ENCODE data around the gene LYPD4. TPM values are rescaled to one million over a fixed set of nuclear protein-coding genes. Genes with fewer than 3 reads are reported as not detected.

LYPD4 gene, protein sequence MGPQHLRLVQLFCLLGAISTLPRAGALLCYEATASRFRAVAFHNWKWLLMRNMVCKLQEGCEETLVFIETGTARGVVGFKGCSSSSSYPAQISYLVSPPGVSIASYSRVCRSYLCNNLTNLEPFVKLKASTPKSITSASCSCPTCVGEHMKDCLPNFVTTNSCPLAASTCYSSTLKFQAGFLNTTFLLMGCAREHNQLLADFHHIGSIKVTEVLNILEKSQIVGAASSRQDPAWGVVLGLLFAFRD
- not detected in 2 replicates for total RNA-seq

DNA sequence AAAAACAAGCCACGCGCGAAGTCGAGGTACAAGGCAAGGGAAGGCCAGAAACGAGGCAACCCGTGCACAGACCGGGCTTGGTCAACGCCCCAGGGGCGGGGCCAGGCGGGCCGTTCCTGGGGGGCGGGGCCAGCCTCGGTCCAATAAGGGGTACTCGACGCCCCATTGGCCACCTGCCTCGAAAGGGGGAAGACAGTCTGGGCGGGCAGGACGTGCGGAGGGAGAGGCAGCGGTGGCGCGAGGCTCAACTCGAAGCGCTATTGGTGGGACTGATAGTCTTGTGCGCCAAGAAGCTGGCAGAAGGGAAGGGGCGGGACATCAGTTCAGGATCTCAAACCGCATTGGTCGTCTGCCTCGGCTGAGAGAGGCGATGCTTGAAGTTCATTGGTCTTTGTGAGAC is at the start of gene LYPD4:
LYPD4 (minus strand) TSS at position 83 of the 400 bp plus-strand sequence. CDS start 5,398 bp downstream, outside the sequence.

DNA sequence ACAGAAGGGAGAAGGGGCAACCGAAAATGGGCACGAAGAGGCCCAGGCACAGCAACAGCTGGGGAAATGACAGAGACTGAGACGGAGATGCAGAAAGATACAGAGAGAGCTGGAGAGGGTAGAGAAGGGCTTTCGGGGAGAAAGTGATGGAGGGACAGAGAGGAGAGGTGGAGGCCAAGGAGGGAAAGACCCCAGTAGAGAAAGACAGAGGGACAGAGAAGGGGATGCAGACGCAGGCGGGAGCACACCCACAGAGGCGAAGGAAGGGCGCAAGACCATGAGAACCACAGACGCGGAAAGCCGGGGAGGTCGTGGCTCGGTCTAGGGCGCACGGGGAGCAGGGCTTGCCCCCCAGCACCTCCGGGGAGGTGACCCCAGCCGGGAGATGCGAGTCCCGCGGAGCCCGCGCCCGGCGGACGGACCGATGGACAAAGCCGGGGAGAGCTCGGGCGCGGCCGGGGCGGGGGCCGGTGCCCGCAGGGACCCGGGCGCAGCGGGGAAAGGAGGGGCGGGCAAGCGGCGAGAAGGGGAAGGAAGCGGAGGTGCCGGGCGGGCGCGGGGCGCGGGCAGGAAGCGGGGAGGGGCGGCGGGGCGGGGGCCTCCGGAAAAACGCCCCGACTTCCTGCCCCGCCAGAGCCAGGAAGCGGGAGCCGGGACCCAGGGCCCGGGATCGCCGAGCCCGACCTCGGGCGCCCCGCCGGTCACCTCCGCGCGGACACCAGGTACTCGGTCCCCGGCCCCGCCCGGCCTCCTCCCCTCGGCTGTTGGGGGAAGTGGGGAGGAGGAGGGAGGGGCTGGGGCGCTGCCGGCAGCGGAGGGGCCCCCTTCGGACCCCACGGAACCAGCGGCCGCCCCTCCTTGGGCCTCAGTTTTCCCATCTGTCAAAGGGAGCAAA is 38.3 kb upstream of the LYPD4 start, which contains the start of gene ARHGEF1:
ARHGEF1 (plus strand) TSS at position 617 of the 895 bp plus-strand sequence. CDS start 4,899 bp downstream, outside the sequence.

DNA sequence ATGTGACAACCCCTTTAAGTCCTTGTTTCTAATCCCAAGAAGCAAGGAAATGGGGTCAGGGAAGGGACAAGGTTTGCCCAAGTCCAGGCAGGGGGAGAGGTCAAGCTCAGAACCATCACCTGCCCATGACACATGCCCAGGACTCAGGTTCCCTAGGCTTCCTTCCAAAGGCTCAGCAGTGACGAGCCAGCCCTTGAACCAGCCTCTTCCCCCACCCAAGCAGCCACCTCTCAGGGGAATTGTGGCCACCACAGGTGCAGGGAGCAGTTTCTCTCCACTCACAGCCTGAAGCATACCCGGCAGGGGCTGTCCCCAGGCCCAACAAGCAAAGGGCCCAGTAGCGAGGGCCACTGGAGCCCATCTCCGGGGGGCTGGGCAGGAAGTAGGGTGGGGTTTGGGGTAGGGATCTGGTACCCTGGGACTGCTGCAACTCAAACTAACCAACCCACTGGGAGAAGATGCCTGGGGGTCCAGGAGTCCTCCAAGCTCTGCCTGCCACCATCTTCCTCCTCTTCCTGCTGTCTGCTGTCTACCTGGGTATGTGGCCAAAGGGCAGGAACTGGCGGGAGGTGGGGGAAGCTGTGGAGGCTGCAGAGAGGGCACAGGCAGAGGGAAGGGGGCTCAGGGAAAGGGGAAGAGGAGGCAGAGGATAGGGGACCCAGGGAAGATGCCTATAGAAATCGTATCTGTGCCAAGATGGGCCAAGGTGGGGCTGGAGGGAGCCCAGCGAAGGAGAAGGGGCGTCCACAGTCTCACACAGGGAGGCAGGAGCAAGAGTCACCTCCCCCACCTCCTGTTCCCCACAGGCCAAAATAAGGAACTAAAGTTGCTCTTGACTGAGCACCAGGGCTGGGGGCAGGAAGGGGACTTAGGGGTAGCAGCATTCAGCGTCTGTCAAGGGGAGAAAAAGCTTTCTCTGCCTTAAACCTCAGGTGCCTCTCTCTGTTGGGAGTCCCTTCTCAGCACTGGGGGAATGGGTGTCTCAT is 32.7 kb upstream of the LYPD4 start, which contains the start of gene CD79A:
CD79A (plus strand) TSS at position 433 of the 986 bp plus-strand sequence; CDS start at position 459, 26 bp downstream.

DNA sequence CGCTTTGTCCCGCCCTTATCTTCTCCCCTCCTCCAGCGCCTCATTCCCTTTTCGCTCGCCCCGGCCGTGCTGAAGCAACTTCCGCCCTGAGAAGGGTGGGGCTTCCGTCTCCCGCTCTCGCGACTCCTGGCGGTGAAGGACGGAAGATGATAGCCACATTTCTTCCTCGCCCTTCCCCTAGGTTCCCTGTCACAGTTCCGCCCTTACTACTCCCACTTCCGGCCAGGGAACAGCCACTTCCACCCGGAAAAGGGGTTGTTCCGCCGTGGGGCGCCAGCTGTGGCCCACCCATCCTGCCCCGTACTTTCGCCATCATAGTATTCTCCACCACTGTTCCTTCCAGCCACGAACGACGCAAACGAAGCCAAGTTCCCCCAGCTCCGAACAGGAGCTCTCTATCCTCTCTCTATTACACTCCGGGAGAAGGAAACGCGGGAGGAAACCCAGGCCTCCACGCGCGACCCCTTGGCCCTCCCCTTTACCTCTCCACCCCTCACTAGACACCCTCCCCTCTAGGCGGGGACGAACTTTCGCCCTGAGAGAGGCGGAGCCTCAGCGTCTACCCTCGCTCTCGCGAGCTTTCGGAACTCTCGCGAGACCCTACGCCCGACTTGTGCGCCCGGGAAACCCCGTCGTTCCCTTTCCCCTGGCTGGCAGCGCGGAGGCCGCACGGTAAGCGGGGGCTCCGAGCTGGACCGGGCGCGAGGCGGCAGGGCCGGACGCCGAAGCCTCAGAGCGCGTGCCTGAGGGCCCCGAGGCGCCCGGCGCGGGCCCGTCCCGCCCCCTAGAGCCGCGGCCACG is 15.3 kb upstream of the LYPD4 start, which contains the start of gene RPS19:
RPS19 (plus strand) TSS at position 638 of the 801 bp plus-strand sequence. CDS start 520 bp downstream, outside the sequence.

DNA sequence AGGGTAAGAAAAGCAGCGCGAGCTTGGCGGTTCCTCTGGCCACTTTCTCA is 343 bp upstream of the LYPD4 start, which contains the start of gene DMRTC2:
DMRTC2 (plus strand) TSS at position 42 of the 50 bp plus-strand sequence. CDS start 2,387 bp downstream, outside the sequence.

DNA sequence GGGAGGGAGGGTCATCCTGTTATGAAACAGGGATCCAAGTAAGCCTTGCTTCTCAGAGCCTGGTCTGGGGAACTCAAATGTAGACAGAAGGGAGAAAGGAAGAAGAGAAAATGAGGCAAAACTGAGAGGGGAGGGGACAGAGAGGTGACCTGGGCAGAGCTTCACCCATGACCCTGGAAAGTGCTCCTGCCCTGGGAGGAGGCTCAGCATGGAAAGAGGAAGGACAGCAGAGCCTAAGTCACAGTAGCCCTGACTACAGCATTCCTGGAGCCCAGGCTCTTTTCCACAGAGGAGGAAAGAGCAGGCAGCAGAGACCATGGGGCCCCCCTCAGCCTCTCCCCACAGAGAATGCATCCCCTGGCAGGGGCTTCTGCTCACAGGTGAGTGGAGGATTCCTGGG is 48.1 kb downstream of the LYPD4 start, which contains the start of gene CEACAM3:
CEACAM3 (plus strand) TSS at position 226 of the 400 bp plus-strand sequence; CDS start at position 317, 91 bp downstream.

Other genes with a start within 250 kb of the LYPD4 start
- not detected in 2 replicates for gene CEACAM4, start 217.6 kb downstream of the LYPD4 start, total RNA-seq
- gene CEACAM7, start 156.4 kb downstream of the LYPD4 start, total RNA-seq: not detected in 2 replicates
- gene CEACAM5, start 136.1 kb downstream of the LYPD4 start, total RNA-seq: not detected in 2 replicates
- gene CEACAM6, start 89.2 kb downstream of the LYPD4 start, total RNA-seq: not detected in 2 replicates
- not detected in 2 replicates for gene CEACAM3, start 48.1 kb downstream of the LYPD4 start, total RNA-seq
- not detected in 2 replicates for gene DMRTC2, start 359 bp upstream of the LYPD4 start, total RNA-seq
- 2,053 and 3,233 TPM in 2 replicates for gene RPS19, start 15.6 kb upstream of the LYPD4 start, total RNA-seq
- gene CD79A, start 32.6 kb upstream of the LYPD4 start, total RNA-seq: not detected in 2 replicates
- gene ARHGEF1, start 38.5 kb upstream of the LYPD4 start, total RNA-seq: 43.9 and 51.0 TPM in 2 replicates
- not detected in 2 replicates for gene ERFL, start 83.8 kb upstream of the LYPD4 start, total RNA-seq
- gene RABAC1, start 114.6 kb upstream of the LYPD4 start, total RNA-seq: 436 and 499 TPM in 2 replicates
- gene ATP1A3, start 149.5 kb upstream of the LYPD4 start, total RNA-seq: 4.9 TPM in 1 of 2 replicates, not detected in the other
- gene GRIK5, start 225.5 kb upstream of the LYPD4 start, total RNA-seq: not detected in 2 replicates
- gene ZNF574, start 231.5 kb upstream of the LYPD4 start, total RNA-seq: 10.3 and 13.3 TPM in 2 replicates

Data from cardiac atrium fibroblast (primary cell).